OCI-LY7 (cell line): ENCODE measurements around the gene KAT14. TPM values are rescaled to one million over a fixed set of nuclear protein-coding genes. Genes with fewer than 3 reads are reported as not detected.
"Not testable (repeated sequence)": the region's sequence is repeated elsewhere in the genome, so short reads cannot be mapped to it uniquely, and the experiment has no call there.

ENCODE experiments used
- BruUV-seq: library from RNA; stranded (reverse); fragments of 400-500 nt; replicated peaks from 2 replicates; lab custom pipeline; 2021; lab: Mats Ljungman, UMichigan
- CTCF ChIA-PET: fragments of 300-600 bp; sonication (Branson Sonifier 250); formaldehyde crosslinking; loops from one replicate; lab custom pipeline; 2022; ENCODE audit warnings: antibody characterized with exemption; ENCODE audit not compliant: unreplicated experiment; lab: Charles Lee
- POLR2A ChIA-PET: fragments of 300-600 bp; sonication (Branson Sonifier 250); formaldehyde crosslinking; loops from one replicate; lab custom pipeline; 2022; ENCODE audit warnings: antibody characterized with exemption; lab: Charles Lee
- DNase-seq: peaks from one replicate; pipeline ENCODE4 v3.0.0-alpha.2; 2015; ENCODE audit warnings: low spot score
- H2AFZ ChIP-seq: fragments of 200-600 bp; sonication (generic), shearing (Covaris generic); 2 replicates; pipeline ENCODE4 v1.6.1; 2014; ENCODE audit warnings: mild to moderate bottlenecking, antibody characterized with exemption, low read length, moderate library complexity
- H3K27ac ChIP-seq: fragments of 200-600 bp; sonication (generic); 2 replicates; pipeline ENCODE4 v1.5.1; 2014; ENCODE audit warnings: mixed run types, low read depth, mild to moderate bottlenecking, moderate library complexity, low read length, inconsistent platforms; ENCODE audit not compliant: poor library complexity, severe bottlenecking
- H3K36me3 ChIP-seq: fragments of 200-600 bp; sonication (generic); 2 replicates; pipeline ENCODE4 v1.6.1; 2014; ENCODE audit warnings: mild to moderate bottlenecking, antibody characterized with exemption, low read length, moderate library complexity, mixed read lengths; ENCODE audit not compliant: insufficient read depth
- H3K4me1 ChIP-seq: fragments of 200-600 bp; sonication (generic); 2 replicates; pipeline ENCODE4 v1.5.1; 2014; ENCODE audit warnings: mild to moderate bottlenecking, low read length; ENCODE audit not compliant: insufficient read depth, poor library complexity, severe bottlenecking
- H3K4me2 ChIP-seq: fragments of 200-600 bp; sonication (generic); 2 replicates; pipeline ENCODE4 v1.6.1; 2014; ENCODE audit warnings: mild to moderate bottlenecking, low read length
- H3K4me3 ChIP-seq: fragments of 200-600 bp; sonication (generic); 2 replicates; pipeline ENCODE4 v1.5.1; 2014; ENCODE audit warnings: mild to moderate bottlenecking, low read depth, low read length; ENCODE audit not compliant: poor library complexity, severe bottlenecking
- H3K79me2 ChIP-seq: fragments of 200-600 bp; sonication (generic); 2 replicates; pipeline ENCODE4 v1.6.1; 2016; ENCODE audit warnings: low read depth, mild to moderate bottlenecking, low read length, moderate library complexity, mixed read lengths; ENCODE audit not compliant: insufficient read depth
- H3K9me2 ChIP-seq: fragments of 200-600 bp; sonication (generic); 2 replicates; pipeline ENCODE4 v1.6.1; 2016; ENCODE audit warnings: mild to moderate bottlenecking, low read length, mixed read lengths; ENCODE audit not compliant: insufficient read depth
- H3K9me3 ChIP-seq: fragments of 200-600 bp; sonication (generic); 2 replicates; pipeline ENCODE4 v1.6.1; 2014; ENCODE audit warnings: mild to moderate bottlenecking, mixed run types, low read length, mixed read lengths
- H4K20me1 ChIP-seq: fragments of 200-600 bp; sonication (generic); 2 replicates; pipeline ENCODE4 v1.6.1; 2014; ENCODE audit warnings: mild to moderate bottlenecking, antibody characterized with exemption, low read length, moderate library complexity, mixed read lengths; ENCODE audit not compliant: insufficient read depth
- EZH2phosphoT487 ChIP-seq: fragments of 200-600 bp; sonication (generic); IDR thresholded peaks from 2 replicates; pipeline ENCODE4 v1.6.1; 2018; ENCODE audit warnings: low read depth, borderline replicate concordance, mild to moderate bottlenecking, mixed run types, antibody characterized with exemption, low read length, moderate library complexity, mixed read lengths
- intact Hi-C: fragments of 100-400 bp; cut with micrococcal nuclease; formaldehyde crosslinking; loops from one replicate; pipeline ENCODE4 v1.10.0; 2022; ENCODE audit not compliant: unreplicated experiment
- total RNA-seq, 2 experiments: library from RNA; depleted of rRNA in 1 of 2; stranded (reverse); fragments of >200 nt in 1 of 2; shearing (Covaris generic) in 1 of 2; gene quantifications; 2 replicates each; pipeline ENCODE4 v1.2.3, GENCODE V29; 2014 to 2022
- TF ChIP-seq, protein P1 (sequence below): fragments of 200-600 bp; sonication (generic); conservative IDR thresholded peaks from 2 replicates; pipeline ENCODE4 v1.5.1; 2014; ENCODE audit warnings: mild to moderate bottlenecking, antibody characterized with exemption, low read length, moderate library complexity, mixed read lengths

The KAT14 gene
- total RNA-seq, 2 experiments from 2014 or later: 13.1 to 19.6 TPM

DNA sequence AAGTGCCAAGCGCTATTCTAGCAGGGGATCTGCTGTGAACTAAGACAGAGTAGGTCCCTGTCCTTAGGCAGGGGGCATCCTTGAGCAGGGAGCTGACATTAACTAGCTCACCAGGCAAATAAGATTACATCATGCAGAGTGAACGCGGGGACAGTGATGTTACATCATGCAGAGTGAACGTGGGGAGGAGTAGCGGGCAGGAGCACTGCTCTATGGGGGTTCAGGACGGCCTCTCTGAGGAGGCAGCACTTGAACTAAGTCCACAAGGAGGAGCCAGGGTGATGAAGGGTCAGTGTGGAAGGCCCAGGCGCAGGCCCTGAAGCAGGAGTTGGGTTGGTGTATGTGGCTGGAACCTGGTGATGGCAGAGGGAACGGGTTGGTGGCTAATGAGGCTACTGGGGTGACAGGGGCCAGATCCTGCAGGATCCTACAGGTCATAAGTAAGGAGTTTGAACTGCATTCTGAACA lies 38.7 kb downstream of the KAT14 start:
- DNase-seq: no peak
- POLR2A ChIA-PET: no interaction called here
- intact Hi-C loops: no loop called here
- Histone ChIP-seq H3K9me3 (no peaks in the 10 kb centered on the region), H3K4me2 (no peak overlapping the region), H3K9me2 (no peaks in the 10 kb centered on the region), H4K20me1 (no peaks in the 10 kb centered on the region), H3K79me2 (no peaks in the 10 kb centered on the region), H2AFZ (no peak overlapping the region), H3K4me3 (no peak overlapping the region), H3K27ac (no peak overlapping the region), H3K4me1 (no peaks in the 10 kb centered on the region), H3K36me3 (peaks cover 52% of the 10 kb centered on the region)
- CTCF ChIA-PET: interaction anchor here (0.6 kb wide), 1 partner anchor 266 kb away, joined by 3 read pairs; no protein-coding TSS in a partner anchor
- TF ChIP-seq, protein P1, sequence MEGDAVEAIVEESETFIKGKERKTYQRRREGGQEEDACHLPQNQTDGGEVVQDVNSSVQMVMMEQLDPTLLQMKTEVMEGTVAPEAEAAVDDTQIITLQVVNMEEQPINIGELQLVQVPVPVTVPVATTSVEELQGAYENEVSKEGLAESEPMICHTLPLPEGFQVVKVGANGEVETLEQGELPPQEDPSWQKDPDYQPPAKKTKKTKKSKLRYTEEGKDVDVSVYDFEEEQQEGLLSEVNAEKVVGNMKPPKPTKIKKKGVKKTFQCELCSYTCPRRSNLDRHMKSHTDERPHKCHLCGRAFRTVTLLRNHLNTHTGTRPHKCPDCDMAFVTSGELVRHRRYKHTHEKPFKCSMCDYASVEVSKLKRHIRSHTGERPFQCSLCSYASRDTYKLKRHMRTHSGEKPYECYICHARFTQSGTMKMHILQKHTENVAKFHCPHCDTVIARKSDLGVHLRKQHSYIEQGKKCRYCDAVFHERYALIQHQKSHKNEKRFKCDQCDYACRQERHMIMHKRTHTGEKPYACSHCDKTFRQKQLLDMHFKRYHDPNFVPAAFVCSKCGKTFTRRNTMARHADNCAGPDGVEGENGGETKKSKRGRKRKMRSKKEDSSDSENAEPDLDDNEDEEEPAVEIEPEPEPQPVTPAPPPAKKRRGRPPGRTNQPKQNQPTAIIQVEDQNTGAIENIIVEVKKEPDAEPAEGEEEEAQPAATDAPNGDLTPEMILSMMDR: no peak
- TF ChIP-seq EZH2phosphoT487: no peak
- BruUV-seq: no TSS peak

DNA sequence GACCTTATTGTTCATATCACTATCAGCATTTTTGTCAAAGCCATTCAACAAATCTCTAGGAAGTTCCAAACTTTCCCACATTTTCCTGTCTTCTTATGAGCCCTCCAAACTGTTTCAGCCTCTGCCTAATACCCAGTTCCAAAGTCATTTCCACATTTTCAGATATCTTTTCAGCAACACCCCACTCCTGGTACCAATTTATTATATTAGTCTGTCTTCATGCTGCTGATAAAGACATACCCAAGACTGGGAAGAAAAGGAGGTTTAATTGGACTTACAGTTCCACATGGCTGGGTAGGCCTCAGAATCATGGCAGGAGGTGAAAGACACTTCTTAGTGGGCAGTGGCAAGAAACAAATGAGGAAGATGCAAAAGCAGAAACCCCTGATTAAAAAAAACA lies 42.7 kb downstream of the KAT14 start:
- H3K9me2 ChIP-seq, H3K79me2 ChIP-seq, H3K4me1 ChIP-seq, H4K20me1 ChIP-seq, H3K4me2 ChIP-seq, BruUV-seq, H3K4me3 ChIP-seq, DNase-seq, intact Hi-C loops, H3K9me3 ChIP-seq, H3K27ac ChIP-seq, H2AFZ ChIP-seq, CTCF ChIA-PET: not testable (repeated sequence)
- peaks cover 63% of the 10 kb centered on the region for H3K36me3 ChIP-seq
- POLR2A ChIA-PET: interaction anchor here (0.7 kb wide), 1 partner anchor 24 kb away, joined by 8 read pairs; no protein-coding TSS in a partner anchor

DNA sequence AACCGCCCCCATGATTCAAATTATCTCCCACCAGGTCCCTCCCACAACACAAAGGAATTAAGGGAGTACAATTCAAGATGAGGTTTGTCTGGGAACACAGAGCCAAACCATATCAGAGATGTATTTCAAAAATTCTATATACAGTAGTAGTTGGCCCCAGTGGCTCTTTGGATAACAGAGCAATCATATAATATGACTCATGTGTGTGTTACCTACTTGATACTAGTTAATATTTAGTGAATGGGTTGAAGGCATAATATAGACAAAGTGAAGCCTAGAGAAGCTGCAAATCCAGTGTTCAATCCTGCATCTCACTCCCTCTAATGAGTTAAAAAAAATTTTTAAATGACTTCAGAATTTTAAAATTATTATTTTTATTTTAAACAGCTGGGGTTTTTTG lies 43.2 kb downstream of the KAT14 start:
- ChIA-PET POLR2A (interaction anchor here (0.7 to 0.8 kb wide), 2 partner anchors 24 to 25 kb away, joined by 4 to 8 read pairs; no protein-coding TSS in a partner anchor), CTCF (no interaction called here)
- Histone ChIP-seq H3K9me3 (no peaks in the 10 kb centered on the region), H3K36me3 (peaks cover 64% of the 10 kb centered on the region), H3K79me2 (no peaks in the 10 kb centered on the region), H2AFZ (no peak overlapping the region), H3K27ac (no peak overlapping the region), H3K4me3 (no peak overlapping the region), H4K20me1 (no peaks in the 10 kb centered on the region), H3K9me2 (no peaks in the 10 kb centered on the region), H3K4me2 (no peak overlapping the region), H3K4me1 (no peaks in the 10 kb centered on the region)
- TF ChIP-seq EZH2phosphoT487: no peak
- TF ChIP-seq, protein P1: no peak
- no TSS peak for BruUV-seq
- intact Hi-C loops: no loop called here
- DNase-seq: no peak
